Natural killer cell (primary cell): ENCODE measurements around the gene EBF3. TPM values are rescaled to one million over a fixed set of nuclear protein-coding genes. Genes with fewer than 3 reads are reported as not detected.

Experiments used
- ATAC-seq, 3 donors: fragments of 150-1000 bp in 2 of 3; fragments of 200-7000 bp in 1 of 3; cut with Tn5 transposase; 1 replicate in 1 of 3; 2 replicates in 2 of 3; pipeline ENCODE4 v1.10.0; 2021; ENCODE audit warnings: mild to moderate bottlenecking in 2 of 3, moderate library complexity in 2 of 3
- DNase-seq, 2 donors: peaks; one replicate each; pipeline versions ENCODE4 v3.0.0 to v3.0.0-alpha.2; 2013 to 2021; ENCODE audit warnings: mixed read lengths in 1 of 2
- H3K27ac ChIP-seq: one replicate; pipeline ENCODE4 v1.5.1; 2013; ENCODE audit warnings: mild to moderate bottlenecking, low read length
- H3K27me3 ChIP-seq: one replicate; pipeline ENCODE4 v1.6.1; 2013; ENCODE audit warnings: low read length; ENCODE audit not compliant: control insufficient read depth, insufficient read depth
- H3K36me3 ChIP-seq: one replicate; pipeline ENCODE4 v1.6.1; 2013; ENCODE audit warnings: low read length; ENCODE audit not compliant: control insufficient read depth, insufficient read depth
- H3K4me1 ChIP-seq: one replicate; pipeline ENCODE4 v1.6.1; 2013; ENCODE audit warnings: low read length; ENCODE audit not compliant: control insufficient read depth, insufficient read depth
- H3K4me3 ChIP-seq: one replicate; pipeline ENCODE4 v1.5.1; 2013; ENCODE audit warnings: low read length
- H3K9me3 ChIP-seq: one replicate; pipeline ENCODE4 v1.6.1; 2013; ENCODE audit warnings: low read length; ENCODE audit not compliant: control insufficient read depth, insufficient read depth
- H3K27ac Mint-ChIP-seq, 2 donors: one replicate each; pipeline ENCODE4 v1.8.0; 2022; ENCODE audit warnings: mild to moderate bottlenecking in 2 of 2, mixed read lengths in 2 of 2, moderate library complexity in 1 of 2
- H3K27me3 Mint-ChIP-seq, 2 donors: one replicate each; pipeline ENCODE4 v1.8.0; 2022; ENCODE audit warnings: low read depth in 2 of 2, mixed read lengths in 2 of 2
- H3K36me3 Mint-ChIP-seq: one replicate; pipeline ENCODE4 v1.8.0; 2022; ENCODE audit warnings: mixed read lengths
- H3K4me1 Mint-ChIP-seq, 2 donors: one replicate each; pipeline ENCODE4 v1.8.0; 2022; ENCODE audit warnings: mixed read lengths in 2 of 2
- H3K4me3 Mint-ChIP-seq: one replicate; pipeline ENCODE4 v1.8.0; 2022; ENCODE audit warnings: mild to moderate bottlenecking, moderate library complexity, mixed read lengths
- H3K9me3 Mint-ChIP-seq, 2 donors: one replicate each; pipeline ENCODE4 v1.8.0; 2022; ENCODE audit warnings: mixed read lengths in 2 of 2
- WGBS: methylation state at CpG from one replicate; pipeline ENCODE4 v1.1.7; 2013; ENCODE audit warnings: missing lambda C conversion rate; ENCODE audit not compliant: insufficient coverage; 5-methylcytosine and 5-hydroxymethylcytosine counted together
- intact Hi-C: fragments of 100-400 bp; cut with micrococcal nuclease; formaldehyde crosslinking; loops from one replicate; pipeline ENCODE4 v1.14.2; 2022
- total RNA-seq, 4 donors: library from RNA; stranded (reverse); fragments of 120-200 nt in 1 of 4; gene quantifications; one replicate each; pipeline versions ENCODE4 v1.2.3 to v1.2.4, GENCODE V29; 2013 to 2022
- TF ChIP-seq, protein P1 (sequence below): fragments of 200-600 bp; IDR thresholded peaks from one replicate; pipeline ENCODE4 v1.8.0; 2022; ENCODE audit warnings: antibody characterized with exemption

The EBF3 gene
- total RNA-seq, 3 donors from 2014 or later (not counting 1 experiment from before 2014, with no cell fraction given): not detected

DNA sequence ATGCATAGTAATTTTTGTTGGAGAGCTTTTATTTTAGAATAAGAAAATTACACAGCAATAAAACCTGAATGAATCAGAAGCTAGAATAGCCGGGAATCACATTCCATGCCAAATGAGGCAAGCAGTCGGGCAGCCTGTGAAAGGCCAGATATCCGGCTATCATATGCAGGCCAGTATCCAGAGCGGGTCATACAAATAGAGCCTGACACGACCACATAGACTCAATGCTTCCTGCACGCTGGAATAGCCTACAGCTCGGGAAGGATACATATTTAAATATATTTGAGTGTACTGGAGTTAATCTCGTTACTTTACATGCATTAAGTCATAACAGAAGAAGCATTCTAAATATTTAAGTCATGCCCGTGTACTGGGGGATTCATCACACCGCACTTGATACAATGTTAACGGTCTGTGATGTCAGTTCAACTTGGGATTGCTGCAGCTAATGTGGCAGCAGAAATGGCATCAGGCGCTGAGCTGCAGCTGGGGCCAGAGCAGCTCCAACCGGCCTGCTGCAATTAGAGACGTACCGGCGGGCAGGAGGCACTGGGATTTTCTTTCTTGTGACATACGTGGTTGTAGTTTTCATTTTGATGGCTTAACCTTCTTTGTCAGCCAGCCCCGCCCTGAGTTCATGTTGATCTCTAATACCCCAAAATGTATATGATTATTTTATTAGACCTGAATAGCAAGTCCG, 112.0 kb downstream of the EBF3 start:
- Histone ChIP-seq H3K4me1 (no peaks in the 10 kb centered on the region), H3K4me3 (no peak overlapping the region), H3K27ac (no peak overlapping the region), H3K9me3 (no peaks in the 10 kb centered on the region), H3K36me3 (no peaks in the 10 kb centered on the region), H3K27me3 (no peaks in the 10 kb centered on the region)
- intact Hi-C loops: no loop called here
- TF ChIP-seq, protein P1, sequence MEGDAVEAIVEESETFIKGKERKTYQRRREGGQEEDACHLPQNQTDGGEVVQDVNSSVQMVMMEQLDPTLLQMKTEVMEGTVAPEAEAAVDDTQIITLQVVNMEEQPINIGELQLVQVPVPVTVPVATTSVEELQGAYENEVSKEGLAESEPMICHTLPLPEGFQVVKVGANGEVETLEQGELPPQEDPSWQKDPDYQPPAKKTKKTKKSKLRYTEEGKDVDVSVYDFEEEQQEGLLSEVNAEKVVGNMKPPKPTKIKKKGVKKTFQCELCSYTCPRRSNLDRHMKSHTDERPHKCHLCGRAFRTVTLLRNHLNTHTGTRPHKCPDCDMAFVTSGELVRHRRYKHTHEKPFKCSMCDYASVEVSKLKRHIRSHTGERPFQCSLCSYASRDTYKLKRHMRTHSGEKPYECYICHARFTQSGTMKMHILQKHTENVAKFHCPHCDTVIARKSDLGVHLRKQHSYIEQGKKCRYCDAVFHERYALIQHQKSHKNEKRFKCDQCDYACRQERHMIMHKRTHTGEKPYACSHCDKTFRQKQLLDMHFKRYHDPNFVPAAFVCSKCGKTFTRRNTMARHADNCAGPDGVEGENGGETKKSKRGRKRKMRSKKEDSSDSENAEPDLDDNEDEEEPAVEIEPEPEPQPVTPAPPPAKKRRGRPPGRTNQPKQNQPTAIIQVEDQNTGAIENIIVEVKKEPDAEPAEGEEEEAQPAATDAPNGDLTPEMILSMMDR: no peak
- peaks cover 0 to 2% of the 10 kb centered on the region in 2 donors for H3K9me3 Mint-ChIP-seq
- H3K27ac Mint-ChIP-seq: no peak overlapping the region
- no peaks in the 10 kb centered on the region for H3K36me3 Mint-ChIP-seq
- H3K27me3 Mint-ChIP-seq: peaks cover 0 to 6% of the 10 kb centered on the region in 2 donors
- ATAC-seq: no peak
- no peak overlapping the region for H3K4me3 Mint-ChIP-seq
- DNase-seq: no peak
- no peaks in the 10 kb centered on the region for H3K4me1 Mint-ChIP-seq
- 89% methylated on average over 17 of the region's 19 CpGs for WGBS

DNA sequence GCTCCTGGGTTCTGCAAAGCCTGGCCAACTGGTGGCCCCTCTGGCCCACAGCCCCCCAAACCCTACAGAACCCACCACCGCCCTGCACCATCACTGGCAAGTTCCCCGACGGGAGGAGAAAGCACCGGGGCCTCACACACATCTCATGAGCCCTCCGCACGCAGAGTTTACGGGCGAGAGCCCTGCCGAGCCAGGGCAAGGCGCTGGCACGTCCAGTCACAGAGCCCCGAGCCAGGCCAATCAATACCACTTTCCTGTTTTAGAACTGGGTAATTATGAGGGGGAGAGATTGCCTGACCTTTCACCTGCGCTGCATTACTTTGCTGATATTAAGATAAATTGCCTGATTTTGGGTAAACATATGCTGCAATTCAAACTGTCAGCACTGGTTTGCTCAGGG, 113.3 kb downstream of the EBF3 start:
- 94% methylated on average over 13 of the region's 13 CpGs for WGBS
- no peak overlapping the region for H3K27ac ChIP-seq
- H3K4me3 ChIP-seq: no peak overlapping the region
- Mint-ChIP-seq H3K36me3 (no peaks in the 10 kb centered on the region), H3K27ac (no peak overlapping the region), H3K4me3 (no peak overlapping the region), H3K4me1 (no peaks in the 10 kb centered on the region), H3K9me3 (no peaks in the 10 kb centered on the region), H3K27me3 (peaks cover 0 to 6% of the 10 kb centered on the region in 2 donors)
- H3K9me3 ChIP-seq: no peaks in the 10 kb centered on the region
- intact Hi-C loops: no loop called here
- H3K27me3 ChIP-seq: no peaks in the 10 kb centered on the region
- H3K36me3 ChIP-seq: no peaks in the 10 kb centered on the region
- no peaks in the 10 kb centered on the region for H3K4me1 ChIP-seq
- no peak for ATAC-seq
- TF ChIP-seq, protein P1: no peak
- DNase-seq: no peak

DNA sequence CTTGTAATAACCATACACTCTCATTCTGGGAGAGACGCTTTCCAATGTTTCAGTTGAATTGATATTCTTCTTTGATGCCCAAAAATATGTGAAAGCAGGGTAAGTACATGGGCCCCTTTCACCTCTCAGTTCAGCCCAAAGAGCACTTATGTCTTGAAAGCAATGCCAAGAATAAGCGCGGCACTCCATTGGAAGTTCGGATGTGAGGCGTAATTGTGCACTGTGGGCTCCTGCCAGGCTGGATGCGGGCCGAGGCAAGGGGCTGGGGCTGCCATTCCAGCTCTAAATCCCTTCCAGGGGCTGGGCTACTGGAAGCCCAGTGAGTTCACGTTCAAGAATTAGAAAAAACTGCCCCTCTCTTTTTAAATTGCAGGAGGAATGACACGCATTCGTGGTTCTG, 113.8 kb downstream of the EBF3 start:
- Mint-ChIP-seq H3K4me1 (no peaks in the 10 kb centered on the region), H3K36me3 (no peaks in the 10 kb centered on the region), H3K27ac (no peak overlapping the region), H3K9me3 (no peaks in the 10 kb centered on the region), H3K27me3 (peaks cover 0 to 6% of the 10 kb centered on the region in 2 donors), H3K4me3 (no peak overlapping the region)
- no peak overlapping the region for H3K27ac ChIP-seq
- no peaks in the 10 kb centered on the region for H3K9me3 ChIP-seq
- intact Hi-C loops: no loop called here
- no peaks in the 10 kb centered on the region for H3K36me3 ChIP-seq
- no peak overlapping the region for H3K4me3 ChIP-seq
- WGBS: 93% methylated on average over 10 of the region's 10 CpGs
- no peak for ATAC-seq
- H3K4me1 ChIP-seq: no peaks in the 10 kb centered on the region
- TF ChIP-seq, protein P1: no peak
- H3K27me3 ChIP-seq: no peaks in the 10 kb centered on the region
- no peak for DNase-seq

DNA sequence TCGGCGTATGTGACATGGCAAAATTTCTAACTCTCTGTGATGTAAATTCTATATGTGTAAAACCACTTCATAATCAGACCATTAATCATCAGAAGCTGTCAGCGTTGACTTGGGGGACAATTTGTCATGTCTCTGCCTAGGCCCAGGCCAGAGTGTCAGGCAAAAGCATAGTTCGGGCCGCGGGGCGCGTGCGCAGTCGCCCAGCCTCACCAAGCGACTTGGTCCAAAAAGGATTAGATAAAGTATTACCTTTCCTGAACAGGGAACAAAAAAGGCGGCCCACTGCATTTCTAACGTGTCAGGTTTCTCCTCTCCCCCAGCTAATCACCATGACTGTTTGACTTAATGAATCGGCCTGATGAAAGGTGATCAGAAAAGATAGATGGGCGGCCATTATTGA, 114.2 kb downstream of the EBF3 start:
- H3K9me3 Mint-ChIP-seq: no peaks in the 10 kb centered on the region
- H3K4me1 ChIP-seq: no peaks in the 10 kb centered on the region
- H3K36me3 ChIP-seq: no peaks in the 10 kb centered on the region
- H3K4me3 Mint-ChIP-seq: no peak overlapping the region
- no peaks in the 10 kb centered on the region for H3K36me3 Mint-ChIP-seq
- ATAC-seq (no peak), DNase-seq (no peak)
- peaks cover 0 to 6% of the 10 kb centered on the region in 2 donors for H3K27me3 Mint-ChIP-seq
- WGBS: 94% methylated on average over 15 of the region's 15 CpGs
- H3K27ac Mint-ChIP-seq: no peak overlapping the region
- intact Hi-C loops: no loop called here
- no peaks in the 10 kb centered on the region for H3K4me1 Mint-ChIP-seq
- no peak overlapping the region for H3K4me3 ChIP-seq
- TF ChIP-seq, protein P1: no peak
- H3K27ac ChIP-seq: no peak overlapping the region
- H3K9me3 ChIP-seq: no peaks in the 10 kb centered on the region
- no peaks in the 10 kb centered on the region for H3K27me3 ChIP-seq
